Astrocyte (in vitro differentiated cells and primary cell): ENCODE measurements around the gene PAPSS2. TPM values are rescaled to one million over a fixed set of nuclear protein-coding genes. Genes with fewer than 3 reads are reported as not detected.
A peak's percentile ranks its signal among the peaks of the same experiment; 100 is the strongest.

ENCODE experiments used
- DNase-seq: peaks from one replicate; pipeline ENCODE4 v3.0.0-alpha.2; 2010; ENCODE audit warnings: low read depth
- FAIRE-seq: peaks from 2 replicates; lab custom pipeline; 2011; peaks lifted over from hg19 to GRCh38; lab: Jason Lieb, UNC
- H2AFZ ChIP-seq: 2 replicates; pipeline ENCODE4 v1.6.0; 2012; ENCODE audit warnings: low read depth, low read length, inconsistent platforms
- H3K27ac ChIP-seq: 2 replicates; pipeline ENCODE4 v1.5.1; 2011; ENCODE audit warnings: low read depth, low read length, inconsistent platforms
- H3K27me3 ChIP-seq: 2 replicates; pipeline ENCODE4 v1.6.0; 2011; ENCODE audit warnings: low read length, inconsistent platforms; ENCODE audit not compliant: insufficient read depth
- H3K36me3 ChIP-seq: 2 replicates; pipeline ENCODE4 v1.5.1; 2011; ENCODE audit warnings: low read length, inconsistent platforms; ENCODE audit not compliant: insufficient read depth
- H3K4me1 ChIP-seq: 2 replicates; pipeline ENCODE4 v1.5.1; 2011; ENCODE audit warnings: low read length, inconsistent platforms; ENCODE audit not compliant: insufficient read depth
- H3K4me2 ChIP-seq: 2 replicates; pipeline ENCODE4 v1.6.0; 2012; ENCODE audit warnings: low read length, inconsistent platforms
- H3K4me3 ChIP-seq: 2 replicates; pipeline ENCODE4 v1.5.1; 2011; ENCODE audit warnings: low read depth, mild to moderate bottlenecking, low read length, inconsistent platforms; ENCODE audit not compliant: insufficient read depth
- H3K79me2 ChIP-seq: 2 replicates; pipeline ENCODE4 v1.6.0; 2012; ENCODE audit warnings: mild to moderate bottlenecking, low read length, inconsistent platforms; ENCODE audit not compliant: insufficient read depth
- H3K9ac ChIP-seq: 2 replicates; pipeline ENCODE4 v1.6.0; 2012; ENCODE audit warnings: mild to moderate bottlenecking, low read length, inconsistent platforms
- H3K9me3 ChIP-seq: 2 replicates; pipeline ENCODE4 v1.5.1; 2012; ENCODE audit warnings: low read depth, mild to moderate bottlenecking, low read length, inconsistent platforms; ENCODE audit not compliant: insufficient read depth
- H4K20me1 ChIP-seq: 2 replicates; pipeline ENCODE4 v1.6.0; 2012; ENCODE audit warnings: low read length, inconsistent platforms; ENCODE audit not compliant: insufficient read depth
- H3K27ac Mint-ChIP-seq: one replicate; pipeline ENCODE4 v1.8.0; 2021; ENCODE audit warnings: mild to moderate bottlenecking, mixed read lengths; ENCODE audit not compliant: unreplicated experiment
- H3K27me3 Mint-ChIP-seq: one replicate; pipeline ENCODE4 v1.8.0; 2021; ENCODE audit warnings: low read depth, mixed read lengths; ENCODE audit not compliant: unreplicated experiment
- H3K36me3 Mint-ChIP-seq: one replicate; pipeline ENCODE4 v1.8.0; 2021; ENCODE audit warnings: low read depth, mixed read lengths; ENCODE audit not compliant: unreplicated experiment
- H3K4me1 Mint-ChIP-seq: one replicate; pipeline ENCODE4 v1.8.0; 2021; ENCODE audit warnings: low read depth, mixed read lengths; ENCODE audit not compliant: unreplicated experiment
- H3K4me3 Mint-ChIP-seq: one replicate; pipeline ENCODE4 v1.8.0; 2021; ENCODE audit warnings: mild to moderate bottlenecking, moderate library complexity, mixed read lengths; ENCODE audit not compliant: unreplicated experiment
- H3K9me3 Mint-ChIP-seq: one replicate; pipeline ENCODE4 v1.8.0; 2021; ENCODE audit warnings: mild to moderate bottlenecking, mixed read lengths; ENCODE audit not compliant: unreplicated experiment
- EZH2 ChIP-seq: IDR thresholded peaks from 2 replicates; pipeline ENCODE4 v1.6.1; 2012; ENCODE audit warnings: mild to moderate bottlenecking, low read length, inconsistent platforms; ENCODE audit not compliant: insufficient read depth
- total RNA-seq: library from RNA; stranded (reverse); gene quantifications from 2 replicates; pipeline ENCODE4 v1.2.1, GENCODE V29; 2021
- TF ChIP-seq, protein P1 (sequence below): IDR thresholded peaks from 2 replicates; pipeline ENCODE4 v1.5.1; 2011; ENCODE audit warnings: low read depth, mild to moderate bottlenecking, inconsistent platforms, low read length, moderate library complexity; ENCODE audit not compliant: insufficient read depth

Gene PAPSS2
- total RNA-seq, 1 donor from 2014 or later = 48.6 TPM

DNA sequence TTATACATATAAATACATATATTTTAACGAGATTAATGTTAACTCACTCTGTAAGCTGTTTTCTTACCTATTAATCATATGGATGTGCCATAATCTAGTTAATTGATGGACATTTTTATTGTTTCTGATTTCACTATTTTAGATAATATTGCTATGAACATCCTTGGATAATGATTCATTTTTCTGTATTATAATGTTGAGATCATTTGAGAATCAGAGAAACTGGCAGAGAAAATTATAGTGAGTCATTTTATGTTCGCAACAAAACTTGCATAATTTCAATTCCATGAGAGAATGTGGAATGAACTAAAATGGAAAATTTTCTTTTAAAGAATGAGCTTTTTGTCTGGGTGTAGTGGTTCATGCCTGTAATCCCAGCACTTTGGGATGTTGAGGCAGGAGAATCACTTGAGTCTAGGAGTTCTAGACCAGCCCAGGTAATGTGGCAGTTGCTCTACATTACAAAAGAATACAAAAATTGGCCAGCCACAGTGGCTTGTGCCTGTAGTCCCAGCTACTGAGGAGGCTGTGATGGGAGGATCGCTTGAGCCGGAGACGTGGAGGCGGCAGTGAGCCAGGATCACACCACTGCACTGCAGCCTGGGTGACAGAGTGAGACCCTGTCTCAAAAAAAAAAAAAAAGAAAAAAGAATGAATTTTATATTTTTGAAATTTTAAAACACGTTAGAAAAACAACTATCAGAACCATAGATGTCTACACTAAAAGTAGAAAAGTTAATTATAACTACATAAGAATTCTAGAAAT is 40.5 kb downstream of the PAPSS2 start:
- Histone ChIP-seq H3K4me2 (no peak overlapping the region), H4K20me1 (peaks cover 32% of the 10 kb centered on the region), H2AFZ (no peak overlapping the region), H3K36me3 (peaks cover 6% of the 10 kb centered on the region), H3K9ac (no peak overlapping the region), H3K27me3 (no peaks in the 10 kb centered on the region), H3K4me1 (peaks cover 4% of the 10 kb centered on the region), H3K79me2 (peaks cover 20% of the 10 kb centered on the region), H3K4me3 (no peak overlapping the region), H3K27ac (no peak overlapping the region), H3K9me3 (no peaks in the 10 kb centered on the region)
- Mint-ChIP-seq H3K4me1 (peaks cover 5% of the 10 kb centered on the region), H3K27ac (no peak overlapping the region), H3K4me3 (no peak overlapping the region), H3K36me3 (no peaks in the 10 kb centered on the region), H3K9me3 (no peaks in the 10 kb centered on the region), H3K27me3 (no peaks in the 10 kb centered on the region)
- peak; percentile 68 for DNase-seq
- TF ChIP-seq EZH2 = no peak
- TF ChIP-seq, protein P1, sequence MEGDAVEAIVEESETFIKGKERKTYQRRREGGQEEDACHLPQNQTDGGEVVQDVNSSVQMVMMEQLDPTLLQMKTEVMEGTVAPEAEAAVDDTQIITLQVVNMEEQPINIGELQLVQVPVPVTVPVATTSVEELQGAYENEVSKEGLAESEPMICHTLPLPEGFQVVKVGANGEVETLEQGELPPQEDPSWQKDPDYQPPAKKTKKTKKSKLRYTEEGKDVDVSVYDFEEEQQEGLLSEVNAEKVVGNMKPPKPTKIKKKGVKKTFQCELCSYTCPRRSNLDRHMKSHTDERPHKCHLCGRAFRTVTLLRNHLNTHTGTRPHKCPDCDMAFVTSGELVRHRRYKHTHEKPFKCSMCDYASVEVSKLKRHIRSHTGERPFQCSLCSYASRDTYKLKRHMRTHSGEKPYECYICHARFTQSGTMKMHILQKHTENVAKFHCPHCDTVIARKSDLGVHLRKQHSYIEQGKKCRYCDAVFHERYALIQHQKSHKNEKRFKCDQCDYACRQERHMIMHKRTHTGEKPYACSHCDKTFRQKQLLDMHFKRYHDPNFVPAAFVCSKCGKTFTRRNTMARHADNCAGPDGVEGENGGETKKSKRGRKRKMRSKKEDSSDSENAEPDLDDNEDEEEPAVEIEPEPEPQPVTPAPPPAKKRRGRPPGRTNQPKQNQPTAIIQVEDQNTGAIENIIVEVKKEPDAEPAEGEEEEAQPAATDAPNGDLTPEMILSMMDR = no peak
- FAIRE-seq = no peak

GRCh38 chr10:87702260-87702972 is 42.7 kb downstream of the PAPSS2 start:
- H3K27me3 ChIP-seq = no peaks in the 10 kb centered on the region
- peaks cover 6% of the 10 kb centered on the region for H3K36me3 ChIP-seq
- H3K4me3 ChIP-seq = no peak overlapping the region
- Mint-ChIP-seq H3K27me3 (no peaks in the 10 kb centered on the region), H3K4me1 (peaks cover 5% of the 10 kb centered on the region), H3K4me3 (no peak overlapping the region), H3K36me3 (peaks cover 2% of the 10 kb centered on the region), H3K27ac (no peak overlapping the region), H3K9me3 (no peaks in the 10 kb centered on the region)
- peaks cover 7% of the 10 kb centered on the region for H3K4me1 ChIP-seq
- H2AFZ ChIP-seq = no peak overlapping the region
- H3K9ac ChIP-seq = no peak overlapping the region
- peaks cover 10% of the 10 kb centered on the region for H3K79me2 ChIP-seq
- H3K9me3 ChIP-seq = no peaks in the 10 kb centered on the region
- FAIRE-seq = no peak
- peaks cover 25% of the 10 kb centered on the region for H4K20me1 ChIP-seq
- no peak overlapping the region for H3K4me2 ChIP-seq
- TF ChIP-seq EZH2 = no peak
- TF ChIP-seq, protein P1 = no peak
- DNase-seq = no peak
- no peak overlapping the region for H3K27ac ChIP-seq

- H3K9me3 ChIP-seq = no peaks in the 10 kb centered on the region
- H3K27me3 ChIP-seq = no peaks in the 10 kb centered on the region
- H4K20me1 ChIP-seq = peaks cover 20% of the 10 kb centered on the region
- H3K27ac ChIP-seq = no peak overlapping the region
- TF ChIP-seq EZH2 = no peak
- TF ChIP-seq, protein P1 = no peak
- peaks cover 7% of the 10 kb centered on the region for H3K4me1 ChIP-seq
- no peak overlapping the region for H2AFZ ChIP-seq
- no peak for DNase-seq
- peaks cover 6% of the 10 kb centered on the region for H3K36me3 ChIP-seq
- no peak overlapping the region for H3K4me3 ChIP-seq
- Mint-ChIP-seq H3K36me3 (peaks cover 2% of the 10 kb centered on the region), H3K9me3 (no peaks in the 10 kb centered on the region), H3K4me3 (no peak overlapping the region), H3K27ac (no peak overlapping the region), H3K4me1 (peaks cover 5% of the 10 kb centered on the region), H3K27me3 (no peaks in the 10 kb centered on the region)
- peaks cover 10% of the 10 kb centered on the region for H3K79me2 ChIP-seq
- H3K4me2 ChIP-seq = no peak overlapping the region
- FAIRE-seq = no peak
- no peak overlapping the region for H3K9ac ChIP-seq
These were observed 43.3 kb downstream of the PAPSS2 start for GRCh38 chr10:87702973-87703294.
